Brain microvascular endothelial cell (primary cell): ENCODE data around the gene POC1B.
A peak's percentile ranks its signal among the peaks of the same experiment; 100 is the strongest.

Experiments used
- DNase-seq: peaks from one replicate; pipeline ENCODE4 v3.0.0-alpha.2; 2020
- H3K27ac ChIP-seq: fragments of 250-450 bp; sonication (Bioruptor Pico); 2 replicates; pipeline ENCODE4 v1.5.1; 2020; ENCODE audit warnings: mild to moderate bottlenecking, moderate library complexity
- H3K27me3 ChIP-seq: fragments of 250-450 bp; sonication (Bioruptor Pico); replicated peaks from 2 replicates; pipeline ENCODE4 v1.5.1; 2020; ENCODE audit warnings: mild to moderate bottlenecking
- H3K36me3 ChIP-seq: fragments of 250-450 bp; sonication (Bioruptor Pico); replicated peaks from 2 replicates; pipeline ENCODE4 v1.5.1; 2020; ENCODE audit warnings: mild to moderate bottlenecking
- H3K4me3 ChIP-seq: 2 replicates; pipeline ENCODE4 v1.5.1; 2011; ENCODE audit warnings: low read depth, mild to moderate bottlenecking, control low read depth, low read length, moderate library complexity
- in situ Hi-C: cut with HindIII; loops from 2 replicates; pipeline ENCODE4 v1.10.0; 2017; ENCODE audit warnings: low sequenced_read_pairs, low pct_ligation_motif_present
- TF ChIP-seq, protein P1 (sequence below): IDR thresholded peaks from 2 replicates; pipeline ENCODE4 v1.5.1; 2011; ENCODE audit warnings: low read depth, mild to moderate bottlenecking, moderate library complexity, low read length, control low read depth, inconsistent platforms; ENCODE audit errors: missing control alignments

The POC1B gene

DNA sequence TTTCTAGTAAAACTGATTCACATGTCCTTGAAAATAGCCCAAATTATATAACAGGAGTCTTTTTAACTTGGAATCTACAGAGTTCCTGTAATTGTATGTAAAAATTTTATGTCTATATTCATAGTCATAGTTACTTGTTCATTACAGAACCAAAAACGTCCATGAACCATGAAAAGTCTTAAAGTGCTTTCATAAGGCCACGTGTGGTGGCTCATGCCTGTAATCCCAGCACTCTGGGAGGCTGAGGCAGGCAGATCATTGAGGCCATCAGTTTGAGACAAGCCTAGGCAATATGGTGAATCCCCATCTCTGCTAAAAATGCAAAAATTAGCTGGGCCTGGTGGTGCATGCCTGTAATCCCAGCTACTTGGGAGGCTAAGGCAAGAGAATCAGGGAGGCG, 49.6 kb downstream of the POC1B start:
- H3K4me3 ChIP-seq = no peak overlapping the region
- no peaks in the 10 kb centered on the region for H3K27me3 ChIP-seq
- in situ Hi-C loops = no loop called here
- no peak overlapping the region for H3K27ac ChIP-seq
- H3K36me3 ChIP-seq = no peaks in the 10 kb centered on the region
- TF ChIP-seq, protein P1, sequence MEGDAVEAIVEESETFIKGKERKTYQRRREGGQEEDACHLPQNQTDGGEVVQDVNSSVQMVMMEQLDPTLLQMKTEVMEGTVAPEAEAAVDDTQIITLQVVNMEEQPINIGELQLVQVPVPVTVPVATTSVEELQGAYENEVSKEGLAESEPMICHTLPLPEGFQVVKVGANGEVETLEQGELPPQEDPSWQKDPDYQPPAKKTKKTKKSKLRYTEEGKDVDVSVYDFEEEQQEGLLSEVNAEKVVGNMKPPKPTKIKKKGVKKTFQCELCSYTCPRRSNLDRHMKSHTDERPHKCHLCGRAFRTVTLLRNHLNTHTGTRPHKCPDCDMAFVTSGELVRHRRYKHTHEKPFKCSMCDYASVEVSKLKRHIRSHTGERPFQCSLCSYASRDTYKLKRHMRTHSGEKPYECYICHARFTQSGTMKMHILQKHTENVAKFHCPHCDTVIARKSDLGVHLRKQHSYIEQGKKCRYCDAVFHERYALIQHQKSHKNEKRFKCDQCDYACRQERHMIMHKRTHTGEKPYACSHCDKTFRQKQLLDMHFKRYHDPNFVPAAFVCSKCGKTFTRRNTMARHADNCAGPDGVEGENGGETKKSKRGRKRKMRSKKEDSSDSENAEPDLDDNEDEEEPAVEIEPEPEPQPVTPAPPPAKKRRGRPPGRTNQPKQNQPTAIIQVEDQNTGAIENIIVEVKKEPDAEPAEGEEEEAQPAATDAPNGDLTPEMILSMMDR = no peak
- DNase-seq = no peak

DNA sequence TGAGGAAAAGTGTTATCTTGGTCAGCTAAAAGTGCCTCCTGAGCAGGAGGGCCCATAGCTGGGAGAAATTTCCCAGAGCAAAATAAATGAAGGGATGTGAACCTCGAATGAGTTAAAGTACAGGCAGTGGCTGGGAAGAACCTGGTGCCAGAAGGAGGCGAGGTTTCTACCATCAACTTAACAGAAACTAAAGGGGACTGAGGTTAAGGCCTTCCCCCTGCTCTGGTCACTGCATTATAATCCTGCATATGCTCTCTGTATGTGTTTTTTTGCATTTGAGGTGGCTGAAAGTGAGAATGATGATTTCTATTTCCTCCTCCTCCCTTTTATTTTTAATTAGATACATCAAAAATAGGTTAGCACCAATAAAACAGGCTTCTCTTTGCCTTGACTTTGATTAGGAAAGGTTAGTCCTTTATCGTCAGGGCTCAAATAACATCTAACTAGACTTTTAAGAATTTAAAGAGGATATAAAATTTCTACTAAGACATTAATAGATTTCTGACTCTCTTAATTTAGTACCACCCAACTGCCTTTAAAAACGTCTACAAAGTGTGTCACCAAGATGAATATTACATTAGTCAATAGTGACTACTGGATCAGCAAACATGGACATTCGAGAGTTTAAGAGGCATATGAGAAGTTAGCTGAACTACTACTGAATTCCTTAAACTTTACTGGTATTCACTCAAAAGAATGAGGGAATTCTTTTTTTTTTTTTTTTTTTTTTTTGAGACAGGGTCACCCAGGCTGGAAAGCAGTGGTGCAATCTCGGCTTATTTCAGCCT, 50.5 kb downstream of the POC1B start:
- in situ Hi-C loops = no loop called here
- no peaks in the 10 kb centered on the region for H3K27me3 ChIP-seq
- no peaks in the 10 kb centered on the region for H3K36me3 ChIP-seq
- no peak for DNase-seq
- TF ChIP-seq, protein P1 = no peak
- H3K4me3 ChIP-seq = no peak overlapping the region
- no peak overlapping the region for H3K27ac ChIP-seq

DNA sequence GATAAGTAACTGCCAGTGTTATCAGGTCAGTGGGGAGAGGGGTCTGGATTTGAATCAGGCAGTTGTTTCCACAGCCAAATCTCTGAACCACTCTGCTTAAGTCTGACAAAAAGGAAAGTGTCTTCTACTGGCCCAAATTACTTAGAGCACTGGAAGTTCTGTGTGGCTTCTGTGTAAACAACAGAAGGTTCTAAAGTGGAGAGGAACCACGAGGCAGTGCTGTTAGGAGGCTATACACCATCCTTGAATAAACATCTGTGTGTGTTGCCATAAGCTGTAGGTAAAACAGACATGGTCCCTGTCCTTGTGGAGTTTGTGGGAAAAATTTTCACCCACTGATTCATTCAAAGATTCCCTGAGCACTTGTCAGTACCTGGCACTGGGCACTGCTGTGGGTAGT, 51.2 kb downstream of the POC1B start:
- Histone ChIP-seq H3K27me3 (no peaks in the 10 kb centered on the region), H3K36me3 (no peaks in the 10 kb centered on the region), H3K4me3 (no peak overlapping the region), H3K27ac (no peak overlapping the region)
- TF ChIP-seq, protein P1 = no peak
- in situ Hi-C loops = loop anchor here (25.0 kb wide), 1 partner anchor 112 kb away; the partner anchor contains the start of gene DUSP6
- no peak for DNase-seq

DNA sequence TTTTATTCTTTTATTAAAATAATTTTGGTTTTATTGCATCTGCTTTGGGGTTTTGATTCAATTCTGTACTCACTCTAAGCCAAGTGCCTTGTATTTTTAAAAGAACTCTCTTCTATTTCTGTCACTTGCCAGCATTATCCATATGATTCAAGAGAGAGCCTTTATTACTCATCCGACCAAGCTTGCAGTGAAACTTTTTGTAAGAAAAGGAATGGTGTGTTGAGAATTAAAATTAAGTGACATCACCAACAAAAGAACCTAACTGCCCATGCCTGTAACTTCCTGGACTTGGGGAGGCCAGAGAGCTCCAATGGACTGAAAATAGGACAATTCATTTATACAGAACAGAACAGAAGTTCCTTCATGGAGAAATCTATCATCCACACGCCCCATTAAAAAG, 53.3 kb downstream of the POC1B start:
- in situ Hi-C loops = loop anchor here (25.0 kb wide), 1 partner anchor 110 kb away; the partner anchor contains the start of gene DUSP6
- no peak overlapping the region for H3K27ac ChIP-seq
- H3K27me3 ChIP-seq = no peaks in the 10 kb centered on the region
- H3K4me3 ChIP-seq = no peak overlapping the region
- TF ChIP-seq, protein P1 = no peak
- H3K36me3 ChIP-seq = no peaks in the 10 kb centered on the region
- no peak for DNase-seq

DNA sequence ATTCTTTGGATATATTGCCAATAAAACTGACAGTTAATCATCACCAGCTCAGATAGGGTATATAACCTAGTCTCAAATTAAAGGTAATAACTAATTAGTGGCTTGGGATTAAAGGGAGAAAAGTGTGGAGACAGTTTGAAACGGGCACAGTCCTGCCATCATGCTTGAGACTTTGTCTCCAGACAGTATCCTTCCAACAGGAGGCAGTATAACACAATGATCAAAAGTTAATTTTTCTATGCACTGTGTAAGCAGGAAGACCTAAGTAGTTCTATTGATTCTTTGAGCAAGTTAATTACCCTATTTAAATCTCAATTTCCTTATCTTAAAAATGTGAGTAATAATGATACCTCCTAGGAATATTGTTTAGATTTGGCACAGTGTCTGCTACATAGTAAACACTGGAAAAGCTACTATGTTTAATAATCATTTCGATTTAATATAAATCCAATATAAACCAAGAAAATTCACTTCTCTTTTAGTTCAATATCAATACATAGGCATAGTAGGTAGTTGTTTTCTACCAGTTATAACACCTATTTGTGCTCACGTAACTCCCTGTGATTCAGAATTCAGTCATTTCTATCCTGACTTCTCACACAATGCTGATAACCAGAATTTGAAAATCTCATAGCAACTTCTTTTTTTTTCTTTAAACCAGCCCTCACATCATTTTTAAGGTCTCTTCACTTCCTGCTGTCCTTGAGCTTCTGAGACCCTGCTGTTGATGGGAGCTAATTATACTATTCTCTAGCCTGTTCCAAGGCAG, 54.9 kb downstream of the POC1B start:
- TF ChIP-seq, protein P1 = peak; percentile 69
- H3K27me3 ChIP-seq = no peaks in the 10 kb centered on the region
- in situ Hi-C loops = loop anchor here (25.0 kb wide), 1 partner anchor 109 kb away; the partner anchor contains the start of gene DUSP6
- no peaks in the 10 kb centered on the region for H3K36me3 ChIP-seq
- no peak overlapping the region for H3K4me3 ChIP-seq
- DNase-seq = no peak
- no peak overlapping the region for H3K27ac ChIP-seq
